WTC11 (cell line): Measurements from ENCODE around the gene C19orf44. TPM values are rescaled to one million over a fixed set of nuclear protein-coding genes. Genes with fewer than 3 reads are reported as not detected.
A peak's percentile ranks its signal among the peaks of the same experiment; 100 is the strongest.

ENCODE experiments used
- ATAC-seq: fragments of 200-7000 bp; cut with Tn5 transposase; 2 replicates; pipeline ENCODE4 v1.10.0; 2021; ENCODE audit warnings: mild to moderate bottlenecking, moderate library complexity
- CTCF ChIA-PET: fragments of 300-600 bp; sonication (Branson Sonifier 250); formaldehyde crosslinking; loops from one replicate; lab custom pipeline; 2021; ENCODE audit warnings: antibody characterized with exemption; lab: Charles Lee
- POLR2A ChIA-PET: fragments of 350-600 bp; sonication (Branson Sonifier 250); formaldehyde crosslinking; loops from one replicate; lab custom pipeline; 2021; ENCODE audit warnings: antibody characterized with exemption; lab: Charles Lee
- DNase-seq: peaks from one replicate; pipeline ENCODE4 v3.0.0; 2021; ENCODE audit warnings: low spot score
- H3K27ac Mint-ChIP-seq: 2 replicates; pipeline ENCODE4 v1.8.0; 2021; ENCODE audit warnings: mixed read lengths
- H3K27me3 Mint-ChIP-seq: 2 replicates; pipeline ENCODE4 v1.8.0; 2021; ENCODE audit warnings: low read depth, mild to moderate bottlenecking, moderate library complexity, mixed read lengths
- H3K36me3 Mint-ChIP-seq: 2 replicates; pipeline ENCODE4 v1.8.0; 2021; ENCODE audit warnings: mixed read lengths
- H3K4me1 Mint-ChIP-seq: 2 replicates; pipeline ENCODE4 v1.8.0; 2022; ENCODE audit warnings: mixed read lengths
- H3K4me3 Mint-ChIP-seq: 2 replicates; pipeline ENCODE4 v1.8.0; 2021; ENCODE audit warnings: mild to moderate bottlenecking, moderate library complexity, mixed read lengths
- H3K9me3 Mint-ChIP-seq: 2 replicates; pipeline ENCODE4 v1.8.0; 2021; ENCODE audit warnings: mixed read lengths
- AFF4 ChIP-seq: sonication (generic); formaldehyde crosslinking; IDR thresholded peaks from 2 replicates; pipeline ENCODE4 v1.8.1; 2023; ENCODE audit warnings: mild to moderate bottlenecking, missing genetic modification reagents, borderline replicate concordance
- ATF6 ChIP-seq: sonication (generic); formaldehyde crosslinking; IDR thresholded peaks from 2 replicates; pipeline ENCODE4 v1.8.1; 2023; ENCODE audit warnings: mild to moderate bottlenecking, missing genetic modification reagents
- ELF4 ChIP-seq: sonication (generic); formaldehyde crosslinking; IDR thresholded peaks from 2 replicates; pipeline ENCODE4 v1.8.1; 2022; ENCODE audit warnings: low read depth, mild to moderate bottlenecking, moderate library complexity, missing genetic modification reagents
- ERG ChIP-seq: fragments of 250-450 bp; sonication (Bioruptor Pico); IDR thresholded peaks from 2 replicates; pipeline ENCODE4 v1.8.0; 2021; ENCODE audit warnings: mild to moderate bottlenecking
- MAX ChIP-seq: sonication (generic); formaldehyde crosslinking; IDR thresholded peaks from 2 replicates; pipeline ENCODE4 v1.8.0; 2022; ENCODE audit warnings: mild to moderate bottlenecking, missing genetic modification reagents
- MLX ChIP-seq: sonication (generic); formaldehyde crosslinking; IDR thresholded peaks from 2 replicates; pipeline ENCODE4 v1.8.1; 2023; ENCODE audit warnings: mild to moderate bottlenecking, missing genetic modification reagents, moderate library complexity
- MXD4 ChIP-seq: fragments of 250-450 bp; sonication (Bioruptor Pico); IDR thresholded peaks from 2 replicates; pipeline ENCODE4 v1.8.0; 2021; ENCODE audit warnings: mild to moderate bottlenecking, moderate library complexity, borderline replicate concordance
- NFE2L1 ChIP-seq: sonication (generic); formaldehyde crosslinking; IDR thresholded peaks from 2 replicates; pipeline ENCODE4 v1.8.1; 2023; ENCODE audit warnings: missing genetic modification reagents
- PRDM15 ChIP-seq: sonication (generic); formaldehyde crosslinking; IDR thresholded peaks from 2 replicates; pipeline ENCODE4 v1.8.0; 2022; ENCODE audit warnings: missing genetic modification reagents
- TCF7 ChIP-seq: sonication (generic); formaldehyde crosslinking; IDR thresholded peaks from 2 replicates; pipeline ENCODE4 v1.8.0; 2022; ENCODE audit warnings: mild to moderate bottlenecking, low read depth, missing genetic modification reagents, moderate library complexity
- TP53 ChIP-seq: sonication (generic); formaldehyde crosslinking; IDR thresholded peaks from 2 replicates; pipeline ENCODE4 v1.8.1; 2023; ENCODE audit warnings: mild to moderate bottlenecking, missing genetic modification reagents
- USF1 ChIP-seq: sonication (generic); formaldehyde crosslinking; IDR thresholded peaks from 2 replicates; pipeline ENCODE4 v1.8.0; 2022; ENCODE audit warnings: mild to moderate bottlenecking, missing genetic modification reagents
- ZNF232 ChIP-seq: sonication (generic); formaldehyde crosslinking; IDR thresholded peaks from 2 replicates; pipeline ENCODE4 v1.8.0; 2022; ENCODE audit warnings: mild to moderate bottlenecking, missing genetic modification reagents
- ZNF317 ChIP-seq: sonication (generic); formaldehyde crosslinking; IDR thresholded peaks from 2 replicates; pipeline ENCODE4 v1.8.1; 2023; ENCODE audit warnings: low read depth, mild to moderate bottlenecking, moderate library complexity, missing genetic modification reagents, borderline replicate concordance
- ZNF416 ChIP-seq: fragments of 250-450 bp; sonication (Bioruptor Pico); IDR thresholded peaks from 2 replicates; pipeline ENCODE4 v1.9.0; 2021; ENCODE audit warnings: mild to moderate bottlenecking, inconsistent platforms
- total RNA-seq: library from RNA; stranded (reverse); gene quantifications from 3 replicates; pipeline ENCODE4 v1.2.3, GENCODE V29; 2021

The C19orf44 gene
- total RNA-seq, 1 experiment from 2014 or later, result 4.1 TPM

GRCh38 chr19:16516923-16517610 lies 20.9 kb downstream of the C19orf44 start:
- H3K27me3 Mint-ChIP-seq, result no peaks in the 10 kb centered on the region
- ChIA-PET POLR2A (interaction anchor here (0.5 kb wide), 1 partner anchor 311 kb away, joined by 13 read pairs; no protein-coding TSS in a partner anchor), CTCF (interaction anchor here (1.0 to 4.5 kb wide), 2 partner anchors 74 to 140 kb away, joined by 3 to 43 read pairs; no protein-coding TSS in a partner anchor)
- peak overlapping the region; percentile 53; the same call in 1 of the 2 replicates for H3K27ac Mint-ChIP-seq
- ATAC-seq, result no peak
- peaks cover 43% of the 10 kb centered on the region for H3K36me3 Mint-ChIP-seq
- DNase-seq, result no peak
- TF ChIP-seq ELF4 (CRISPR knock-in tag) (no peak), PRDM15 (CRISPR knock-in tag) (no peak), MXD4 (CRISPR knock-in tag) (no peak), AFF4 (CRISPR knock-in tag) (no peak), MAX (no peak), ZNF416 (CRISPR knock-in tag) (no peak), MLX (CRISPR knock-in tag) (no peak), ERG (CRISPR knock-in tag) (no peak), NFE2L1 (no peak), ZNF232 (CRISPR knock-in tag) (no peak), ZNF317 (no peak), TP53 (CRISPR knock-in tag) (no peak), ATF6 (no peak), TCF7 (no peak), USF1 (no peak)
- no peaks in the 10 kb centered on the region for H3K9me3 Mint-ChIP-seq
- no peaks in the 10 kb centered on the region for H3K4me1 Mint-ChIP-seq
- H3K4me3 Mint-ChIP-seq, result no peak overlapping the region
